Peyer's patch (tissue), 4 donors: ENCODE results near the gene ARL5C.

Source experiments
- CTCF ChIP-seq, 6 experiments: fragments of 450-650 bp in 4 of 6; fragments of 200-600 bp in 2 of 6; sonication (generic) in 1 of 6; IDR thresholded peaks; one replicate each; pipeline ENCODE4 v1.5.1; 2017 to 2019; ENCODE audit warnings: antibody characterized with exemption in 6 of 6, mild to moderate bottlenecking in 3 of 6, moderate library complexity in 1 of 6
- POLR2A ChIP-seq, 2 donors: fragments of 450-650 bp; IDR thresholded peaks; one replicate each; pipeline ENCODE4 v1.5.1; 2017; ENCODE audit warnings: antibody characterized with exemption in 2 of 2, mild to moderate bottlenecking in 2 of 2, moderate library complexity in 2 of 2

GRCh38 chr17:39195568-39196160, 29.7 kb upstream of the ARL5C start:
- no peak for TF ChIP-seq CTCF (IDR thresholded peaks at IDR 0.05)
- no peak for TF ChIP-seq POLR2A (IDR thresholded peaks at IDR 0.05)
